Activated T-helper 9 cell treated with anti-CD3 and anti-CD28 coated beads, Interleukin-2, amount 50 U/mL, for 16 hours (primary cell): Measurements from ENCODE around the gene GLI1.
"Not testable (repeated sequence)": the region's sequence is repeated elsewhere in the genome, so short reads cannot be mapped to it uniquely, and the experiment has no call there.

Experiments used
- DNase-seq: peaks from one replicate; pipeline ENCODE4 v3.0.0-alpha.2; 2020; ENCODE audit warnings: low read depth

The GLI1 gene

GRCh38 chr12:57498132-57498502 is 38.5 kb downstream of the GLI1 start:
- DNase-seq: no peak

- no peak for DNase-seq
Measured at GRCh38 chr12:57498571-57498970, 39.0 kb downstream of the GLI1 start.

GRCh38 chr12:57500213-57500612 is 40.6 kb downstream of the GLI1 start:
- DNase-seq: no peak

- DNase-seq: not testable (repeated sequence)
Measured at GRCh38 chr12:57502311-57502969, 42.9 kb downstream of the GLI1 start.

- DNase-seq: not testable (repeated sequence)
Measured at GRCh38 chr12:57506541-57506940, 47.0 kb downstream of the GLI1 start.

- not testable (repeated sequence) for DNase-seq
Measured at GRCh38 chr12:57507796-57508195, 48.2 kb downstream of the GLI1 start.

GRCh38 chr12:57511161-57511560 is 51.6 kb downstream of the GLI1 start:
- no peak for DNase-seq

GRCh38 chr12:57511588-57512325 is 52.2 kb downstream of the GLI1 start:
- no peak for DNase-seq

GRCh38 chr12:57512665-57513064 is 53.1 kb downstream of the GLI1 start:
- no peak for DNase-seq

GRCh38 chr12:57513266-57513665 is 53.7 kb downstream of the GLI1 start:
- DNase-seq: no peak

- not testable (repeated sequence) for DNase-seq
Measured at GRCh38 chr12:57513677-57514076, 54.1 kb downstream of the GLI1 start.

- not testable (repeated sequence) for DNase-seq
Measured at GRCh38 chr12:57514246-57514645, 54.7 kb downstream of the GLI1 start.

GRCh38 chr12:57514720-57515407 is 55.3 kb downstream of the GLI1 start:
- DNase-seq: no peak

GRCh38 chr12:57515408-57515933 is 55.9 kb downstream of the GLI1 start:
- no peak for DNase-seq

- DNase-seq: no peak
Measured at GRCh38 chr12:57515934-57516541, 56.5 kb downstream of the GLI1 start.

GRCh38 chr12:57516617-57517153 is 57.1 kb downstream of the GLI1 start:
- no peak for DNase-seq

GRCh38 chr12:57517187-57517586 is 57.6 kb downstream of the GLI1 start:
- no peak for DNase-seq

GRCh38 chr12:57517718-57518117 is 58.1 kb downstream of the GLI1 start:
- DNase-seq: not testable (repeated sequence)

- DNase-seq: no peak
Measured at GRCh38 chr12:57518176-57518919, 58.8 kb downstream of the GLI1 start.

GRCh38 chr12:57518920-57519795 is 59.6 kb downstream of the GLI1 start:
- DNase-seq: no peak

- peak; percentile 8 for DNase-seq
Measured at GRCh38 chr12:57519796-57520052, 60.1 kb downstream of the GLI1 start.
